ENCODE measurements around the gene CLCN5. TPM values are rescaled to one million over a fixed set of nuclear protein-coding genes. Genes with fewer than 3 reads are reported as not detected.

The CLCN5 gene
- total and polyA plus RNA-seq, 12 donors = 0.83 to 3.6 (median 1.6) TPM

DNA sequence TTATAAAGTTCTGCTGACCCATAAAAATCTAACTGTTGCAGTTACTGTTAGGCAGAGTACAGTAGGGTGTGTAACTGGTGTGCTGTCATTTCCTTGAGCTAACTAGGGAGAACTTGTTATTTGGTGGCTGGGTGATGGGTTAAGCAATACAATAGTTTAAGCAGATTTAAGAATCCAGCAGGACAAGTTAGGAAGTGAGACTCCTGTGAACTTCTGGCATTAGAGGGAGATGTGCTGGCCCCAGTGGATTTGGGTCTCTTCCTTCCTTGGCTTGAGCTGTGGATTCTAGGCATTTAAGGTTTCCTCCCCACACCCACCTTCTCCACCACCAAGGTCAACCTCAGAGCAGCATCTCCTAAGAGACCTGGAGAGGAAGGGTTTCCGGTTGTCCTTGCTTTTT, 70.5 kb downstream of the CLCN5 start:
- Histone ChIP-seq H3K27me3 (peaks cover 0 to 11% (median 0%) of the 10 kb centered on the region in 7 donors), H3K9me3 (no peaks in the 10 kb centered on the region), H3K4me3 (no peak overlapping the region), H3K4me1 (peaks cover 0 to 13% (median 0%) of the 10 kb centered on the region in 9 donors), H3K36me3 (no peaks in the 10 kb centered on the region), H3K27ac (peak overlapping the region in 1 of 10 donors; percentile 48)
- WGBS, 2 donors = 60 to 66% methylated on average over 1 of the region's 1 CpG
- ATAC-seq = peak in 5 of 8 donors; percentile 29 to 56 (median 37)
- intact Hi-C loops (cut with DNase I) = no loop called here
- DNase-seq = peak in 1 of 2 donors; percentile 3
- TF ChIP-seq, protein P1, sequence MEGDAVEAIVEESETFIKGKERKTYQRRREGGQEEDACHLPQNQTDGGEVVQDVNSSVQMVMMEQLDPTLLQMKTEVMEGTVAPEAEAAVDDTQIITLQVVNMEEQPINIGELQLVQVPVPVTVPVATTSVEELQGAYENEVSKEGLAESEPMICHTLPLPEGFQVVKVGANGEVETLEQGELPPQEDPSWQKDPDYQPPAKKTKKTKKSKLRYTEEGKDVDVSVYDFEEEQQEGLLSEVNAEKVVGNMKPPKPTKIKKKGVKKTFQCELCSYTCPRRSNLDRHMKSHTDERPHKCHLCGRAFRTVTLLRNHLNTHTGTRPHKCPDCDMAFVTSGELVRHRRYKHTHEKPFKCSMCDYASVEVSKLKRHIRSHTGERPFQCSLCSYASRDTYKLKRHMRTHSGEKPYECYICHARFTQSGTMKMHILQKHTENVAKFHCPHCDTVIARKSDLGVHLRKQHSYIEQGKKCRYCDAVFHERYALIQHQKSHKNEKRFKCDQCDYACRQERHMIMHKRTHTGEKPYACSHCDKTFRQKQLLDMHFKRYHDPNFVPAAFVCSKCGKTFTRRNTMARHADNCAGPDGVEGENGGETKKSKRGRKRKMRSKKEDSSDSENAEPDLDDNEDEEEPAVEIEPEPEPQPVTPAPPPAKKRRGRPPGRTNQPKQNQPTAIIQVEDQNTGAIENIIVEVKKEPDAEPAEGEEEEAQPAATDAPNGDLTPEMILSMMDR (IDR thresholded peaks at IDR 0.05) = no peak

DNA sequence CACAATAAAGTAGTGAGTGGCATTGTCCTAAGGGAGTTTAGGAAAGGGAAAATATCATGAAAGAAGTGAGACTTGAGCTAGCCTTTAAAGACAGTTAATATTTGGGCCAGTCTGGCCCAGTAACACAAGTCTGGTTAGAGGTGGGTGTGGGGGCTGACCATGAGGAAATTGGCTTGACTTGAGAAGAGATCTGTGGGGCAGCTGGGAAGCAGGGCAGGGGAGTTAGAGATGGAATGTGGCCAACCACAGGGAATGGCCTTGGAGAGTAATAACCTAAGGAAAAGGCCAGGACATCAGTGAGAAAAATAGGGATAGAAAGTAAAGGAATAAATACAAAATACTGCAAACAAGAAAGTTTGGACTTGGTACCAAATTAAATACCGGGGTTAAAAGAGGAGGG, 71.3 kb downstream of the CLCN5 start:
- 74 to 79% methylated on average over 1 of the region's 1 CpG for WGBS, 2 donors
- TF ChIP-seq, protein P1 (IDR thresholded peaks at IDR 0.05) = no peak
- Histone ChIP-seq H3K27me3 (peaks cover 0 to 11% (median 0%) of the 10 kb centered on the region in 7 donors), H3K4me3 (no peak overlapping the region), H3K9me3 (no peaks in the 10 kb centered on the region), H3K27ac (peak overlapping the region in 1 of 10 donors; percentile 48), H3K36me3 (no peaks in the 10 kb centered on the region), H3K4me1 (peaks cover 0 to 13% (median 0%) of the 10 kb centered on the region in 9 donors)
- no peak for ATAC-seq
- intact Hi-C loops (cut with DNase I) = no loop called here
- DNase-seq = no peak

DNA sequence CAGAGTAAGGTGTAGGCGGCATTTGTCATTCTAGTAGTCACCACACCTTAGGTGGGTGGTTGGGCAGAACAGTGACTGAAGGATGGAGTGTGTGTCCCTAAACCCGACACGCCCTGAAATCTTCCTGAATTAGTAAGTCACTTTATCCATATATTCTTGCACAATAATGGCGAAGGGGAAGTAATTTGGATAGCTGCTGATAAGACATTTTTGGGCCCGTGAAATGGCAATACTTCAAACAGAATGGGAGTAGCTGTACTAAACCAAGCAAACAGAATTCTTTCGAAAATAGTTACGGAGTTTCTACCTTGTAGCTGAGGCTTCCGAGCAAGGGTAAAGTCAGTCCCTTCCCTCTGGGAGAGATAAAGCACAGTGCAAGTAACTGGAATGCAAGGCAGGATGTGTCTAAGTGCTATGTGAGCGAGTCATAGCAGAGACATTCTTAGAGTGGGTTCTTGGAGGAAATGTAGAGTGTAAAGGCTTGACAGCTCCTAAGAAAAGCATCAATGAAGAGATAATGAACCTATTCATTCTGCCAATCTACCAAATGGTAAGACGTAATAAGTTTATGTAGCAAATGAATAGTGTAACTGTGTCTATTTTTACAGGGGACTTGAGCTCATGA, 72.8 kb downstream of the CLCN5 start:
- TF ChIP-seq, protein P1 (IDR thresholded peaks at IDR 0.05) = no peak
- H3K9me3 ChIP-seq = no peaks in the 10 kb centered on the region
- ATAC-seq = no peak
- 74 to 78% methylated on average over 10 of the region's 10 CpGs for WGBS, 2 donors
- H3K4me3 ChIP-seq = no peak overlapping the region
- DNase-seq = no peak
- intact Hi-C loops (cut with DNase I) = no loop called here
- peaks cover 0 to 11% (median 0%) of the 10 kb centered on the region in 7 donors for H3K27me3 ChIP-seq
- H3K4me1 ChIP-seq = peaks cover 0 to 13% (median 0%) of the 10 kb centered on the region in 9 donors
- H3K36me3 ChIP-seq = no peaks in the 10 kb centered on the region
- no peak overlapping the region for H3K27ac ChIP-seq

DNA sequence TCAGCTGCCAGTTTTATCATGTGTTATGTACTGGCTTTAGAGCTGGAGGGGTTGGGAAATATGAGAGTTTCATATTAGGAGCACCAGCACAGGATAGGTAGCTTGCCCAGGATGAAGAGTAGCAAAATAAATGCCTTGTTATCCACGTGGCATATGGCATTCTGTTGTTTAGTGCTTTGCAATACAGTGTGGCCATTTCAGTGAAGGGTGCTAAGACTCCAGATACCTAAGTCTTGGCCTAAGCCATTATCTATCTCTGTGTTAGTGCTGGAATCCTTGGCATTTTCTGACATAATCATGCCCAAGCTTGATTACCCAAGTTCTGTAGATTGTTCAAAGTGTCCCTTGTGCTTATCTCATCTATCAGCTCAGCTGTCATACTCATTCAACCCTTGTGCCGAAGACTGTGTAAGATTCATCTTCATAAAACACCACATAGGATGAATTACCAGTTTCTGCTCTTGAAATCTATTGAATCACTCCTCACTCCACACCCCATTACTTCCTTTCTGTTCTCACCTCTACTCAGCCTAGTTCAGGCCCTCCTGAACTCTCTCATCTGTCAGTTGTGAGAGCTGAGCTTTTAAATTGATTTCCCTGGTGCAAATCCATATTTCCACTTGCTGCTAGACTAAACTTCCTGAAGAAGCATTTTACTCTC, 73.5 kb downstream of the CLCN5 start:
- peaks cover 0 to 11% (median 0%) of the 10 kb centered on the region in 7 donors for H3K27me3 ChIP-seq
- H3K4me1 ChIP-seq = peaks cover 0 to 13% (median 0%) of the 10 kb centered on the region in 9 donors
- no peak for ATAC-seq
- H3K4me3 ChIP-seq = no peak overlapping the region
- 37 to 58% methylated on average over 2 of the region's 2 CpGs for WGBS, 2 donors
- no peak overlapping the region for H3K27ac ChIP-seq
- H3K36me3 ChIP-seq = no peaks in the 10 kb centered on the region
- intact Hi-C loops (cut with DNase I) = no loop called here
- TF ChIP-seq, protein P1 (IDR thresholded peaks at IDR 0.05) = no peak
- DNase-seq = no peak
- no peaks in the 10 kb centered on the region for H3K9me3 ChIP-seq
